Pancreas (tissue), 10 donors: ENCODE results near the gene STK11IP. TPM values are rescaled to one million over a fixed set of nuclear protein-coding genes. Genes with fewer than 3 reads are reported as not detected.
A peak's percentile ranks its signal among the peaks of the same experiment; 100 is the strongest.

ENCODE experiments used
- ATAC-seq, 4 donors: fragments of 200-7000 bp; cut with Tn5 transposase; one replicate each; pipeline versions ENCODE4 v1.8.0 to v1.9.1; 2020; ENCODE audit warnings: mild to moderate bottlenecking in 4 of 4, moderate library complexity in 4 of 4
- DNase-seq, 6 donors: peaks; one replicate each; pipeline ENCODE4 v3.0.0-alpha.2; 2020
- FAIRE-seq: peaks from 2 replicates; lab custom pipeline; 2012; peaks lifted over from hg19 to GRCh38; lab: Jason Lieb, UNC
- H3K27ac ChIP-seq, 4 donors: fragments of 200-600 bp; sonication (generic); 1 replicate in 3 of 4; 2 replicates in 1 of 4; pipeline versions ENCODE4 v1.5.0 to v1.8.0; 2020
- H3K27me3 ChIP-seq, 4 donors: fragments of 200-600 bp; one replicate each; pipeline ENCODE4 v1.8.0; 2021
- H3K36me3 ChIP-seq, 3 donors: fragments of 200-600 bp; sonication (generic) in 1 of 3; one replicate each; pipeline versions ENCODE4 v1.5.0 to v1.8.0; 2020 to 2021
- H3K4me1 ChIP-seq, 3 donors: fragments of 200-600 bp; one replicate each; pipeline ENCODE4 v1.8.0; 2021
- H3K4me3 ChIP-seq, 4 donors: fragments of 200-600 bp; sonication (generic) in 2 of 4; one replicate each; pipeline versions ENCODE4 v1.5.0 to v1.8.0; 2020 to 2021
- H3K9me3 ChIP-seq, 4 donors: fragments of 200-600 bp; one replicate each; pipeline ENCODE4 v1.8.0; 2021
- WGBS, 2 donors: extraction: QIAGEN DNeasy Blood & Tissue Kit; methylation state at CpG; one replicate each; pipeline ENCODE4 v1.1.7; 2013; 5-methylcytosine and 5-hydroxymethylcytosine counted together
- intact Hi-C, 3 donors: fragments of 100-400 bp; cut with DNase I; formaldehyde crosslinking; loops; one replicate each; pipeline versions ENCODE4 v1.11.1 to v1.14.2; 2022
- polyA plus RNA-seq, 2 donors: library from polyadenylated mRNA; stranded (reverse); fragments of 200-250 nt; gene quantifications; one replicate each; pipeline ENCODE4 v1.2.3, GENCODE V29; 2013
- total RNA-seq, 6 donors: library from RNA; stranded (reverse); fragmentation: NEBNext Ultra II Directional in 4 of 6; extraction: Animal tissue kit (Norgen Biotek cat#: 25700) in 4 of 6; gene quantifications; one replicate each; pipeline versions ENCODE4 v1.2.1 to v1.2.4, GENCODE V29; 2021 to 2023
- TF ChIP-seq, protein P1 (sequence below), 4 donors: fragments of 200-600 bp; sonication (generic) in 3 of 4; IDR thresholded peaks; one replicate each; pipeline versions ENCODE4 v1.5.0 to v1.8.0; 2021; ENCODE audit warnings: antibody characterized with exemption in 4 of 4
- donor health status: healthy with polysubstance abuse.
- donor health status: DM: no; HTN: no; CAD: no; lungs with moderate emphysema.
- donor health status: DM: no; HTN: no; CAD: no.
- donor health status: control.
- donor health status: control.
- donor health status: Bipolar disorder and iron deficiency.
- donor health status: DM: yes; HTN: yes; CAD: no.
- donor health status: DM: no; HTN: no; CAD: no.
- donor health status: DM: no; HTN: no; CAD: no.
- donor health status: DM: yes; HTN: yes; CAD: no.

STK11IP gene
- total and polyA plus RNA-seq, 8 donors = 9.0 to 43.8 (median 13.7) TPM

DNA sequence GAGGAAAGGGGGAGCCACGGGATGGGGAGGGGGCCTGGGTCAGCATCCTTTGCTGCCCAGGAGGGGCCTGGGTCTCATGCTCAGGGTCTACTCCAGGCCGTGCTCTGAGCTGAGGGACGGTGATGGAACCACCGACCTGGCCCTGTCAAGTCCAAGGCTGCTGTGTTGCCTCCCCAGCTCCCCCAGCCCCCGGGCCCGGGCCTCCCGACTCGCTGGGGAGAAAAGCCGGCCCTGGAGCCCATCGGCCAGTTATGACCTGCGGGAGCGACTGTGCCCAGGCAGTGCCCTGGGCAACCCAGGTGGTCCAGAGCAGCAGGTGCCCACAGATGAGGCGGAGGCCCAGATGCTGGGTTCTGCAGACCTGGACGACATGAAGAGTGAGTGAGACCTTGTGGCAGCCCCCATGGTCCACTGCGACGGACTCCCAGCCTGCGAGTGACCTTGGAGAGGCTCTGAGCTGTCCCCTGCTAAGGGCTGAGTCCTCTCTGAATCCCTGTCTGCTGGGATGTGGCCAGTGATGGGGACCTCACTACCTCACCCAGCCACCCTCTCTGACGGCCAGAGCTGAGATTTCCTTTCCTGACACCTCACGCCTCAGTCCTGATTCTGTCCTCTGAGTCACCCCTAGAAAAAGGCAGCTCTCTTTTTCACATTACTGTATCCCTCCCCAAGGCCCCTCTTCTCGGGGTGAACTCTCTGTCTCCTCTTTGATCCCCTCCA, 32.5 kb downstream of the STK11IP start:
- Histone ChIP-seq H3K27ac (no peak overlapping the region), H3K36me3 (no peaks in the 10 kb centered on the region), H3K9me3 (no peaks in the 10 kb centered on the region), H3K4me1 (no peaks in the 10 kb centered on the region), H3K4me3 (no peak overlapping the region), H3K27me3 (no peaks in the 10 kb centered on the region)
- intact Hi-C loops = loop anchor here in 1 of 3 donors (5.0 kb wide), 1 partner anchor 83 kb away; no protein-coding TSS in a partner anchor
- ATAC-seq (no peak), DNase-seq (peak in 1 of 6 donors; percentile 78), FAIRE-seq (no peak)
- TF ChIP-seq, protein P1, sequence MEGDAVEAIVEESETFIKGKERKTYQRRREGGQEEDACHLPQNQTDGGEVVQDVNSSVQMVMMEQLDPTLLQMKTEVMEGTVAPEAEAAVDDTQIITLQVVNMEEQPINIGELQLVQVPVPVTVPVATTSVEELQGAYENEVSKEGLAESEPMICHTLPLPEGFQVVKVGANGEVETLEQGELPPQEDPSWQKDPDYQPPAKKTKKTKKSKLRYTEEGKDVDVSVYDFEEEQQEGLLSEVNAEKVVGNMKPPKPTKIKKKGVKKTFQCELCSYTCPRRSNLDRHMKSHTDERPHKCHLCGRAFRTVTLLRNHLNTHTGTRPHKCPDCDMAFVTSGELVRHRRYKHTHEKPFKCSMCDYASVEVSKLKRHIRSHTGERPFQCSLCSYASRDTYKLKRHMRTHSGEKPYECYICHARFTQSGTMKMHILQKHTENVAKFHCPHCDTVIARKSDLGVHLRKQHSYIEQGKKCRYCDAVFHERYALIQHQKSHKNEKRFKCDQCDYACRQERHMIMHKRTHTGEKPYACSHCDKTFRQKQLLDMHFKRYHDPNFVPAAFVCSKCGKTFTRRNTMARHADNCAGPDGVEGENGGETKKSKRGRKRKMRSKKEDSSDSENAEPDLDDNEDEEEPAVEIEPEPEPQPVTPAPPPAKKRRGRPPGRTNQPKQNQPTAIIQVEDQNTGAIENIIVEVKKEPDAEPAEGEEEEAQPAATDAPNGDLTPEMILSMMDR (IDR thresholded peaks at IDR 0.05) = no peak
- WGBS, 2 donors = 86 to 88% methylated on average over 18 to 20 of the region's 20 CpGs

DNA sequence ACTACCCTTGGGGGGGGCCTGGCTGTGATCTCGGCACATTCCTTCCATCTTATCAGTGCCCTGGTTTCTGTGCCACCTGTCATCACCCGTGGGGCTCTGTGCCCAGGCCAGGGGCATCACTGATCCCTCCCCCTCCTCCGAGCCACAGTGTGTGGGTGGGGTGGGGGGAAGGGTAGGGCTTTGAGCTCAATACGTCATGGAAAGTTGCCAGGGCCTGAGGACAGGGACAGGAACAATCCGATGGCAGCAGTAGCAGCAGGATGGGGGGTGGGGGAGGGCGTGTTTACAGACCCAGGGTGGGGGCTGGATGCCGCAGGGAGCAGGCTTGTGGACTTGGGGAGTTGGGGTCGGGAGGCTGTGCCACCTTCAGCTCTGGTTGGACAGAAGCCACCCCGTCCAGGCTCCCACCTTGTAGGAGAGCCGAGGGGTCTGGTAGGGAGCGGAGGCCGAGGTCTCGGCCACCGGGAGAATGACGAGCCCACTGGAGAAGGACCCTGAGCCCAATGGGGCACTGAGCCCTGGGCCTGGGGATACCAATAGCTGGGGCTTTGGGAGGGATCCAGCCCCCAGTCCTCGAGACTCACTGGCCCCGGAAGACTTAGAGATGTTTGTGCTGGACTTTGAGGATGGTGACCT, 33.2 kb downstream of the STK11IP start:
- Histone ChIP-seq H3K27ac (no peak overlapping the region), H3K4me3 (no peak overlapping the region), H3K9me3 (no peaks in the 10 kb centered on the region), H3K36me3 (no peaks in the 10 kb centered on the region), H3K27me3 (no peaks in the 10 kb centered on the region), H3K4me1 (no peaks in the 10 kb centered on the region)
- FAIRE-seq (no peak), DNase-seq (no peak), ATAC-seq (no peak)
- TF ChIP-seq, protein P1 (IDR thresholded peaks at IDR 0.05) = no peak
- 74 to 78% methylated on average over 15 to 17 of the region's 17 CpGs for WGBS, 2 donors
- intact Hi-C loops = loop anchor here in 1 of 3 donors (5.0 kb wide), 1 partner anchor 84 kb away; no protein-coding TSS in a partner anchor

DNA sequence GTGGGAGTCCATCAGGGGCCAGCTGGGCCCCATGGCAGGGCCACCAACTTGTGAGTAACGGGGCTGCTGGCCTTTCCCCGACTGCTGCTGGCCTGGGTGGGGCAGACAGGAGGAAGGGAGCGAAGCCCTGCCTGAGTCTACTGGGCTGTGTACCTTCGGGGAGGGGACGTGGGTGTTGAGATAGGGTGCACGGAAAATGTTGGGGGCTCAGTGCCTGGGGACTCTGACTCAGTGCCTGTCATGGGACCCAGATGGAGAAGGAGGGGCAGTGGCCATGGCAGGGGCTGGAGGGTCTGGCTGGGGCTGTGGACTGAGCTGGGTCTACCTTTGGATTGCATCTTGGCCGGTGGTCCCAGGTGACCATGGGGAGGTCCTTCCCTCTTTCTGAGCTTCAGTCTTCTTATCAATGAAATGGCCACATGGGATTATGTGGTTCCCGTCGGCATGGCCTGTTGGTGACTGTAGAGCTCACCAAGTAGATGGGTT, 33.8 kb downstream of the STK11IP start:
- ATAC-seq (no peak), DNase-seq (no peak)

DNA sequence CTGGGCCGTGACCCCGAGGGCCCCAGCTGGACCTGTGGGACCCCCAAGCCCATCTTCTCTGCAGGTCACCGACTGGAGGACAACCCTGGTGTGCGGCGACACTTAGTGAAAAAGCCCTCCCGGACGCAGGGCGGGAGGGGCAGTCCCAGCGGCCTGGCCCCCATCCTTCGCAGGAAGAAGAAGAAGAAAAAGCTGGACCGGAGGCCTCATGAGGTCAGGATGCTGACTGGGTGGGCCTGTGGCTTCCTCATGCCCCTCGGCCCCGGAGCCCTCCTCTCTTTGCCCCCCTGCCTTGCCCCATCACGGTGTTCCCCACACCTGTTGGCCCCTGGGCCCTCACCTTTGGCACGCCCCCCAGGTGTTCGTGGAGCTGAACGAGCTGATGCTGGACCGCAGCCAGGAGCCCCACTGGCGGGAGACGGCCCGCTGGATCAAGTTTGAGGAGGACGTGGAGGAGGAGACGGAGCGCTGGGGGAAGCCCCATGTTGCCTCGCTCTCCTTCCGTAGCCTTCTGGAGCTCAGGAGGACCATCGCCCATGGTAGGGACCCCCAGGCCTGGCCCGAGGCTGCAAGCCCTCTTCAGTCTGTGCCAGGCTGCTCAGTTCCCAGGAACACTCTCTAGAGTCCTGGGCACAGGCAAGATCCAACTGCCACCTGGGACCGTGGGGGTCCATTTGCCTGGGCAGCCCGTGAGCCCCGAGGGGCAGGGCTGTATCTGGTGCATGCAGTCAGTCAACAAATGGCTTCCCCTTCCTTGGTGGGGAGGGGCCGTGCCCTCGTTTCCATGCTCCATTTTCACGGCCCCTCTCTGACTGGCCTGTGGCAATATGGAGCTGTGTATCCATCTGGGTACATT, 34.5 kb downstream of the STK11IP start:
- 84 to 85% methylated on average over 33 to 34 of the region's 34 CpGs for WGBS, 2 donors

More for the DNA sequence above, 33.8 kb downstream of the STK11IP start:
- Histone ChIP-seq H3K27me3 (no peaks in the 10 kb centered on the region), H3K36me3 (no peaks in the 10 kb centered on the region), H3K9me3 (no peaks in the 10 kb centered on the region), H3K27ac (no peak overlapping the region), H3K4me3 (no peak overlapping the region), H3K4me1 (no peaks in the 10 kb centered on the region)
- WGBS, 2 donors = 87 to 91% methylated on average over 9 of the region's 9 CpGs
- FAIRE-seq = no peak
- intact Hi-C loops = loop anchor here in 1 of 3 donors (5.0 kb wide), 1 partner anchor 84 kb away; no protein-coding TSS in a partner anchor
- TF ChIP-seq, protein P1 (IDR thresholded peaks at IDR 0.05) = no peak

More for the DNA sequence above, 34.5 kb downstream of the STK11IP start:
- H3K27ac ChIP-seq = no peak overlapping the region
- TF ChIP-seq, protein P1 (IDR thresholded peaks at IDR 0.05) = no peak
- H3K9me3 ChIP-seq = no peaks in the 10 kb centered on the region
- H3K4me3 ChIP-seq = no peak overlapping the region
- intact Hi-C loops = loop anchor here in 1 of 3 donors (5.0 kb wide), 1 partner anchor 85 kb away; no protein-coding TSS in a partner anchor
- FAIRE-seq (no peak), DNase-seq (peak in 1 of 6 donors; percentile 75), ATAC-seq (no peak)
- H3K27me3 ChIP-seq = no peaks in the 10 kb centered on the region
- H3K36me3 ChIP-seq = no peaks in the 10 kb centered on the region
- H3K4me1 ChIP-seq = no peaks in the 10 kb centered on the region
